HepG2 (cell line): ENCODE measurements around the gene SRCAP. TPM values are rescaled to one million over a fixed set of nuclear protein-coding genes. Genes with fewer than 3 reads are reported as not detected.

Experiments used
- ELF4 ChIP-seq: sonication (generic); formaldehyde crosslinking; IDR thresholded peaks from 2 replicates; pipeline ENCODE4 v1.5.0; 2020; ENCODE audit warnings: missing genetic modification reagents, mild to moderate bottlenecking, moderate library complexity, borderline replicate concordance
- FOXC1 ChIP-seq: sonication (generic); formaldehyde crosslinking; IDR thresholded peaks from 2 replicates; pipeline ENCODE4 v1.8.0; 2022; ENCODE audit warnings: mild to moderate bottlenecking, missing genetic modification reagents, borderline replicate concordance
- HNRNPUL1 ChIP-seq: fragments of 200-400 bp; formaldehyde crosslinking; IDR thresholded peaks from 2 replicates; pipeline ENCODE4 v1.6.1; 2017; ENCODE audit warnings: low read depth, mild to moderate bottlenecking, low read length, moderate library complexity
- JDP2 ChIP-seq: sonication (generic); formaldehyde crosslinking; IDR thresholded peaks from 2 replicates; pipeline ENCODE4 v1.8.1; 2022; ENCODE audit warnings: missing genetic modification reagents, borderline replicate concordance
- MBD4 ChIP-seq: IDR thresholded peaks from 2 replicates; pipeline ENCODE4 v1.6.1; 2012; ENCODE audit warnings: low read length, inconsistent platforms, borderline replicate concordance
- MBNL3 ChIP-seq: fragments of 250-450 bp; sonication (Bioruptor Pico); conservative IDR thresholded peaks from 2 replicates; pipeline ENCODE4 v1.8.0; 2022; ENCODE audit warnings: mild to moderate bottlenecking, inconsistent platforms
- ONECUT2 ChIP-seq: sonication (generic); formaldehyde crosslinking; IDR thresholded peaks from 2 replicates; pipeline ENCODE4 v1.4.0; 2020; ENCODE audit warnings: missing genetic modification reagents
- RXRA ChIP-seq: sonication (generic); formaldehyde crosslinking; IDR thresholded peaks from 2 replicates; pipeline ENCODE4 v1.5.1; 2020; ENCODE audit warnings: missing genetic modification reagents
- SMC3 ChIP-seq: IDR thresholded peaks from 2 replicates; pipeline ENCODE4 v1.6.1; 2011; ENCODE audit warnings: low read length, improper control_type of control experiment
- SNRNP70 ChIP-seq: fragments of 200-400 bp; formaldehyde crosslinking; IDR thresholded peaks from 2 replicates; pipeline ENCODE4 v1.6.1; 2017; ENCODE audit warnings: mild to moderate bottlenecking, low read depth, low read length, moderate library complexity
- SP1 ChIP-seq, 2 experiments: fragments of 450-650 bp in 1 of 2; sonication (generic) in 1 of 2; formaldehyde crosslinking in 1 of 2; IDR thresholded peaks; 2 replicates each; pipeline versions ENCODE4 v1.4.0 to v1.6.1; 2016 to 2020; ENCODE audit warnings: missing genetic modification reagents in 1 of 2
- YY1 ChIP-seq: IDR thresholded peaks from 2 replicates; pipeline ENCODE4 v1.6.1; 2011; ENCODE audit warnings: low read length, low read depth, moderate library complexity, mild to moderate bottlenecking; ENCODE audit not compliant: insufficient read depth, insufficient replicate concordance
- ZKSCAN5 ChIP-seq: sonication (generic); formaldehyde crosslinking; IDR thresholded peaks from 2 replicates; pipeline ENCODE4 v1.5.1; 2020; ENCODE audit warnings: mild to moderate bottlenecking, missing genetic modification reagents
- ZMYM3 ChIP-seq: sonication (generic); formaldehyde crosslinking; IDR thresholded peaks from 2 replicates; pipeline ENCODE4 v1.5.1; 2020; ENCODE audit warnings: mild to moderate bottlenecking, missing genetic modification reagents
- ZNF382 ChIP-seq: sonication (generic); formaldehyde crosslinking; IDR thresholded peaks from 2 replicates; pipeline ENCODE4 v1.5.0; 2020; ENCODE audit warnings: missing genetic modification reagents, mild to moderate bottlenecking, borderline replicate concordance
- ZNF766 ChIP-seq: sonication (generic); formaldehyde crosslinking; IDR thresholded peaks from 2 replicates; pipeline ENCODE4 v1.5.0; 2020; ENCODE audit warnings: missing genetic modification reagents, borderline replicate concordance
- polyA plus RNA-seq, 8 experiments: library from polyadenylated mRNA; depleted of rRNA in 3 of 8; stranded (reverse) in 7 of 8; unstranded in 1 of 8; fragments of >200 nt; fragmentation: Illumina TruSeq in 4 of 8; extraction: Trizol in 4 of 8; gene quantifications; 2 replicates each; pipeline versions ENCODE4 v1.2.1 to v1.2.3, GENCODE V29; 2011 to 2016; ENCODE audit warnings: low read depth in 4 of 8, missing spikeins in 1 of 8, mixed read lengths in 1 of 8; ENCODE audit not compliant: insufficient read depth in 1 of 8
- total RNA-seq, 5 experiments: library from RNA; depleted of rRNA; stranded (reverse); fragments of >200 nt; fragmentation: Illumina TruSeq; extraction: Trizol; gene quantifications; 2 replicates each; pipeline ENCODE4 v1.2.3, GENCODE V29; 2016; ENCODE audit warnings: low read depth in 1 of 5
- TF ChIP-seq, protein P1 (sequence below): fragments of 450-650 bp; IDR thresholded peaks from 2 replicates; pipeline ENCODE4 v1.6.1; 2017; ENCODE audit warnings: mild to moderate bottlenecking
- TF ChIP-seq, protein P2 (sequence below): sonication (generic); formaldehyde crosslinking; IDR thresholded peaks from 2 replicates; pipeline ENCODE4 v1.4.0; 2020; ENCODE audit warnings: missing genetic modification reagents, mild to moderate bottlenecking, borderline replicate concordance
- TF ChIP-seq, protein P3 (sequence below): sonication (generic); formaldehyde crosslinking; IDR thresholded peaks from 2 replicates; pipeline ENCODE4 v1.4.0; 2020; ENCODE audit warnings: missing genetic modification reagents, borderline replicate concordance

Gene SRCAP
- total and polyA plus RNA-seq, 2 of the 13 experiments (the other 11 are each of a cell fraction or from before 2014, with no cell fraction given): 4.9 to 9.0 TPM

DNA sequence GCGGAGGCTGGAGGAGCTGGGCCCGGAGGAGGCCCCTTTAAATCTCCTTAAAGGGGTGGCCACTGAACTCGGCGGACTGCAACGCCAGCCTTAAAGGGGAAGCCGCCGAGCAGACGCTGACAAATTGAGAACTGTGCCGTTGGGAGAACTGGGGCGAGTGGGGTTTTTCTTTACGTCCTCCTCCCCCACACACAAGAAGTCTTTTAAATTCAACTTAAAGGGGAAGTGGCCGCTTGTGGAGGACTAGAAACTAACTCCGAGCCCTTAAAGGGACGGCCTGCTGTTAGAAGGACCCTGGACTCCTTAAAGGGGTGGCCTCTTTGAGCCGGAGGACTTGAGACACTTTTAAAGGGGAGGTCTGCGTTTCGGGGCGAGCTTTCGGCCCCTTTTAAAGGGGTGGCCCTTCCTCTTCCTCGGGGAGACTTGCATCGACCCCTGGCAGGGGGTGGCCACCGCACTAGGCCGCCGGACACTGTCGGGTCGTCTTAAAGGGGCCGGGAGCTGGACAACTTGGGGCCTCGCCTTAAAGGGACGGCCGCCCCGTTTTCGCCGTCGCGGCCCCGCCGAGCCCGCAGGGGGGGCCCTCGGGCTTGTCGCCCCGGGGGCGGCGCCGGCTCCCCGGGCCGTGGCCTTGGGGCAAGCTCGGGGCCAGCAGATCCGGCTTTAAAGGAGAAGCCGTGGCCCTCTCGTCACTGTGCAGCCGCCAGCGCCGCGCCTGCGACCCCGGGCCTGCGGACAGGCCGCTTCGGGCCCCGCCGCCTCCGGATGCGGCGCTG, 40.1 kb upstream of the SRCAP start (continued):
- TF ChIP-seq RXRA (no peak), SMC3 (no peak), YY1 (no peak), ZNF382 (CRISPR knock-in tag) (no peak), MBNL3 (CRISPR knock-in tag) (no peak), HNRNPUL1 (no peak), SNRNP70 (no peak), ZKSCAN5 (CRISPR knock-in tag) (no peak), ZNF766 (CRISPR knock-in tag) (peak; percentile 40; the same call in 1 of the 2 replicates), ONECUT2 (CRISPR knock-in tag) (0 out of 2 replicates have a peak, but pooled peaks have one; percentile 42), ZMYM3 (CRISPR knock-in tag) (no peak), SP1 (IDR thresholded peaks at IDR 0.05) (no peak), SP1 (CRISPR knock-in tag; IDR thresholded peaks at IDR 0.05) (0 out of 2 replicates have a peak, but pooled peaks have one; percentile 1), JDP2 (CRISPR knock-in tag) (no peak), MBD4 (no peak), ELF4 (CRISPR knock-in tag) (peak; percentile 13; the same call in 1 of the 2 replicates), FOXC1 (CRISPR knock-in tag) (no peak)
- TF ChIP-seq, protein P1, sequence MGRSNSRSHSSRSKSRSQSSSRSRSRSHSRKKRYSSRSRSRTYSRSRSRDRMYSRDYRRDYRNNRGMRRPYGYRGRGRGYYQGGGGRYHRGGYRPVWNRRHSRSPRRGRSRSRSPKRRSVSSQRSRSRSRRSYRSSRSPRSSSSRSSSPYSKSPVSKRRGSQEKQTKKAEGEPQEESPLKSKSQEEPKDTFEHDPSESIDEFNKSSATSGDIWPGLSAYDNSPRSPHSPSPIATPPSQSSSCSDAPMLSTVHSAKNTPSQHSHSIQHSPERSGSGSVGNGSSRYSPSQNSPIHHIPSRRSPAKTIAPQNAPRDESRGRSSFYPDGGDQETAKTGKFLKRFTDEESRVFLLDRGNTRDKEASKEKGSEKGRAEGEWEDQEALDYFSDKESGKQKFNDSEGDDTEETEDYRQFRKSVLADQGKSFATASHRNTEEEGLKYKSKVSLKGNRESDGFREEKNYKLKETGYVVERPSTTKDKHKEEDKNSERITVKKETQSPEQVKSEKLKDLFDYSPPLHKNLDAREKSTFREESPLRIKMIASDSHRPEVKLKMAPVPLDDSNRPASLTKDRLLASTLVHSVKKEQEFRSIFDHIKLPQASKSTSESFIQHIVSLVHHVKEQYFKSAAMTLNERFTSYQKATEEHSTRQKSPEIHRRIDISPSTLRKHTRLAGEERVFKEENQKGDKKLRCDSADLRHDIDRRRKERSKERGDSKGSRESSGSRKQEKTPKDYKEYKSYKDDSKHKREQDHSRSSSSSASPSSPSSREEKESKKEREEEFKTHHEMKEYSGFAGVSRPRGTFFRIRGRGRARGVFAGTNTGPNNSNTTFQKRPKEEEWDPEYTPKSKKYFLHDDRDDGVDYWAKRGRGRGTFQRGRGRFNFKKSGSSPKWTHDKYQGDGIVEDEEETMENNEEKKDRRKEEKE: no peak
- TF ChIP-seq, protein P2, sequence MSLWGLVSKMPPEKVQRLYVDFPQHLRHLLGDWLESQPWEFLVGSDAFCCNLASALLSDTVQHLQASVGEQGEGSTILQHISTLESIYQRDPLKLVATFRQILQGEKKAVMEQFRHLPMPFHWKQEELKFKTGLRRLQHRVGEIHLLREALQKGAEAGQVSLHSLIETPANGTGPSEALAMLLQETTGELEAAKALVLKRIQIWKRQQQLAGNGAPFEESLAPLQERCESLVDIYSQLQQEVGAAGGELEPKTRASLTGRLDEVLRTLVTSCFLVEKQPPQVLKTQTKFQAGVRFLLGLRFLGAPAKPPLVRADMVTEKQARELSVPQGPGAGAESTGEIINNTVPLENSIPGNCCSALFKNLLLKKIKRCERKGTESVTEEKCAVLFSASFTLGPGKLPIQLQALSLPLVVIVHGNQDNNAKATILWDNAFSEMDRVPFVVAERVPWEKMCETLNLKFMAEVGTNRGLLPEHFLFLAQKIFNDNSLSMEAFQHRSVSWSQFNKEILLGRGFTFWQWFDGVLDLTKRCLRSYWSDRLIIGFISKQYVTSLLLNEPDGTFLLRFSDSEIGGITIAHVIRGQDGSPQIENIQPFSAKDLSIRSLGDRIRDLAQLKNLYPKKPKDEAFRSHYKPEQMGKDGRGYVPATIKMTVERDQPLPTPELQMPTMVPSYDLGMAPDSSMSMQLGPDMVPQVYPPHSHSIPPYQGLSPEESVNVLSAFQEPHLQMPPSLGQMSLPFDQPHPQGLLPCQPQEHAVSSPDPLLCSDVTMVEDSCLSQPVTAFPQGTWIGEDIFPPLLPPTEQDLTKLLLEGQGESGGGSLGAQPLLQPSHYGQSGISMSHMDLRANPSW (CRISPR knock-in tag): no peak
- TF ChIP-seq, protein P3, sequence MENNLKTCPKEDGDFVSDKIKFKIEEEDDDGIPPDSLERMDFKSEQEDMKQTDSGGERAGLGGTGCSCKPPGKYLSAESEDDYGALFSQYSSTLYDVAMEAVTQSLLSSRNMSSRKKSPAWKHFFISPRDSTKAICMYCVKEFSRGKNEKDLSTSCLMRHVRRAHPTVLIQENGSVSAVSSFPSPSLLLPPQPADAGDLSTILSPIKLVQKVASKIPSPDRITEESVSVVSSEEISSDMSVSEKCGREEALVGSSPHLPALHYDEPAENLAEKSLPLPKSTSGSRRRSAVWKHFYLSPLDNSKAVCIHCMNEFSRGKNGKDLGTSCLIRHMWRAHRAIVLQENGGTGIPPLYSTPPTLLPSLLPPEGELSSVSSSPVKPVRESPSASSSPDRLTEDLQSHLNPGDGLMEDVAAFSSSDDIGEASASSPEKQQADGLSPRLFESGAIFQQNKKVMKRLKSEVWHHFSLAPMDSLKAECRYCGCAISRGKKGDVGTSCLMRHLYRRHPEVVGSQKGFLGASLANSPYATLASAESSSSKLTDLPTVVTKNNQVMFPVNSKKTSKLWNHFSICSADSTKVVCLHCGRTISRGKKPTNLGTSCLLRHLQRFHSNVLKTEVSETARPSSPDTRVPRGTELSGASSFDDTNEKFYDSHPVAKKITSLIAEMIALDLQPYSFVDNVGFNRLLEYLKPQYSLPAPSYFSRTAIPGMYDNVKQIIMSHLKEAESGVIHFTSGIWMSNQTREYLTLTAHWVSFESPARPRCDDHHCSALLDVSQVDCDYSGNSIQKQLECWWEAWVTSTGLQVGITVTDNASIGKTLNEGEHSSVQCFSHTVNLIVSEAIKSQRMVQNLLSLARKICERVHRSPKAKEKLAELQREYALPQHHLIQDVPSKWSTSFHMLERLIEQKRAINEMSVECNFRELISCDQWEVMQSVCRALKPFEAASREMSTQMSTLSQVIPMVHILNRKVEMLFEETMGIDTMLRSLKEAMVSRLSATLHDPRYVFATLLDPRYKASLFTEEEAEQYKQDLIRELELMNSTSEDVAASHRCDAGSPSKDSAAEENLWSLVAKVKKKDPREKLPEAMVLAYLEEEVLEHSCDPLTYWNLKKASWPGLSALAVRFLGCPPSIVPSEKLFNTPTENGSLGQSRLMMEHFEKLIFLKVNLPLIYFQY (CRISPR knock-in tag): no peak; the same call in 1 of the 2 replicates
